Dermis microvascular lymphatic vessel endothelial cell (primary cell): ENCODE data around the gene TSPAN3. TPM values are rescaled to one million over a fixed set of nuclear protein-coding genes. Genes with fewer than 3 reads are reported as not detected.

ENCODE experiments used
- DNase-seq, 2 donors: peaks; one replicate each; pipeline versions ENCODE4 v3.0.0 to v3.0.0-alpha.2; 2010; ENCODE audit warnings: low read depth in 2 of 2
- total RNA-seq: library from RNA; depleted of rRNA; stranded (reverse); fragments of >200 nt; gene quantifications from 2 replicates; pipeline ENCODE4 v1.2.1, GENCODE V29; 2014

TSPAN3 gene
- total RNA-seq, 1 donor from 2014 or later, result 195 TPM

DNA sequence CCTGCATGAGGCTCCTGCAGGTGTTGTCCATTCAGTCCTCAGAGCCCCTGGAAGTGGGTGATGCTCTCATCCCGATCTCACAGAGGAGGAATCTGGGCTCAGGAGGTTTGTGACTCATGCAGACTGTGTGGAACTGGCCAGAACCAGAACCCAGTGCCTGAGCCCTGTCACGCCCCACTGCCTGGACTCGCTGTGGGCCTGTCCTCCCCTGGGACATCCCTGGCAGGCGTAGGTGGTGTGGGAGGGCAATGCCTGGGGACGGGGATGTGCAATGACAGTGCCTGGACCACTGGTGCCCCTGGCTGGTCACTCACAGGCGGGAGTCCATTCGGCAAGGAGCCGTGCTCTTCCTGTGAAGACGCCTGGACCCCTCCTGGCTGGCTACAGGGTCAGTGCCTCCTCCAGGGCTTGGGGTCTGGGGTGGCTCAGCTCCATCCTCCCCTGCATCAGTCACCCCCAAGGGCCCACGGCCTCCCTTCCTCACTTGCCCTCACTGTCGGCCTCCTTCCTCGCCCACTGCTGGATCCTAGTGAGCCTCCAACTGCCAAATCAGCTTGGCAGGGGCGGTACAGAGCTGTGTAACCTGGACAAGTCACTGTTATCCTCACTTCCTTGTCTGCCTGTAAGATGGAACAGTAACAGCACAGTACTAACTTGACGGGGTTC lies 61.1 kb downstream of the TSPAN3 start:
- no peak for DNase-seq

DNA sequence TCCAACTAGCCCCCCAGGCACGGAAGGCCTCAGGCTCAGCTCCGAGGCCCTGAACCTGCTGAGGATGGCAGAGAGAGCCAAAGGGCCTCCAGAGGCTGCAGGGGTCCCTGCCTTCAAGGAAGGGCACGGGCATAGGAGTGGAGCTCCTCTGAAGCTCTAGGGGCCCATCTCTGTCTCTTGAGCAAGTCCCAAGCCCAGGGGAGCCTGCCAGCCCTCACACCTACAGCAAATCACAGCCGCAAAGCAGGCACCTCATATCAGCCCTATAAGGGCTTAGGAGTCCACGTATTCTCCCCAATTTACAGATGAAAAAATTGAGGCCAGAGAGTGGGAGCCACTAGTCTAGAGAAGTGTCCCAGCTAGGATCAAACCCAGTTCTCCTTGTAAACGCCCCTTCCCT lies 61.7 kb downstream of the TSPAN3 start:
- no peak for DNase-seq

GRCh38 chr15:77004189-77004588 lies 66.7 kb downstream of the TSPAN3 start:
- peak; percentile 14 to 30 for DNase-seq

- no peak for DNase-seq
Measured at GRCh38 chr15:77002954-77003912, 67.7 kb downstream of the TSPAN3 start.

GRCh38 chr15:77002436-77002835 lies 68.5 kb downstream of the TSPAN3 start:
- no peak for DNase-seq

GRCh38 chr15:77001966-77002365 lies 68.9 kb downstream of the TSPAN3 start:
- no peak for DNase-seq

- no peak for DNase-seq
Measured at GRCh38 chr15:77001351-77001750, 69.6 kb downstream of the TSPAN3 start.

DNA sequence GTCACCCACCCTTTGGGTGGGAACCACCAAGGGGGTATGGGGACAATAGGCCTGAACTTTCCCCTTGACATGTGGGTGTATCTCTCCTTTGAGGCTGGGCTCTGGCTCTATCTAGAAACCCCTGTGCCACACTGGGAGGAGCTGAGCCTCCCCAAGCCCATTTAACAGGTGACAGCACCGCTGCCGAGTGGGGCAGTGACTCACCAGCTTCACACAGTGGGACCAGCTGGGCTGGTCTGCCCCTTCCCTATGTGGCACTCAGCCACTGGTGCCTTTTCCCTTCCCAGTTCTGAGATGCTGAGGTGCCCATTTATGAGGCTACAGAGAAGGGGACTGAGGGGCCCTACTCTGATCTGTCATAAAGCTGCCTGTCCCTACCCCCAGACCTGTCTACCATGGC lies 70.9 kb downstream of the TSPAN3 start:
- no peak for DNase-seq

DNA sequence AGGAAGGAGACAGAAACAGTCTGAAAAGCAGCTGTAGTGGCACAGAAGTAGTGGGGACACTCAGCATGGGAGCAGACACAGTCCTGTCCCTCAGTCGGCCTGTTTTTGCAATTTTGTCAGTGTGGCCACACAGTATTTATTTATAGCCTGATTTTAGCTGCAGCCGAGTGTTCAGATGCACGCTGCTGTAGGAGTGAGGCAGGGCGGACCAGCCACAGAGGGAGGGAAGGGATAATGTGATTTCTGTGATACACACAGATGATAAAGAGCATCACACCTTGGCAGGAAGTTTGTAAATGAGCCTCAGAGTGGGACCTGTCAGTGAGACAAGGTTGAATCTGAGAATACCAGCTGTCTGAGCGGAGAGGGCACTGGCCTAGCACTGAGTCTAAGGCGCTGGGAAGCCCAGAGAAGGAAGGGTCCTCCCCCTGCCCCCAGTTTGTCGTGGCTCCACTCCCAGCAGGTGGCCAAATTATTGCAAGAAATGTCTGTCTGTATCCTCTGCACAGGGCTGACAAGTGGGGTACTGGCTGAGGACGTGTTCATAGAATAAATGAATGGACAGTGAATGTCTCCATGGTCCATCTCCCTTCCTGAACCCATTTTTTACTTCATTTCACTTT lies 72.1 kb downstream of the TSPAN3 start:
- no peak for DNase-seq

- DNase-seq, result peak in 1 of 2 donors; percentile 59
Measured at GRCh38 chr15:76996526-76997401, 74.1 kb downstream of the TSPAN3 start.

GRCh38 chr15:76996076-76996525 lies 74.8 kb downstream of the TSPAN3 start:
- no peak for DNase-seq

GRCh38 chr15:76994971-76995945 lies 75.7 kb downstream of the TSPAN3 start, which contains the start of gene PSTPIP1:
TSS of gene PSTPIP1 (plus strand) at chr15:76995126. CDS start at chr15:76995574, 448 bp downstream.
- no peak for DNase-seq

- no peak for DNase-seq
Measured at GRCh38 chr15:76994496-76994895, 76.4 kb downstream of the TSPAN3 start.

DNA sequence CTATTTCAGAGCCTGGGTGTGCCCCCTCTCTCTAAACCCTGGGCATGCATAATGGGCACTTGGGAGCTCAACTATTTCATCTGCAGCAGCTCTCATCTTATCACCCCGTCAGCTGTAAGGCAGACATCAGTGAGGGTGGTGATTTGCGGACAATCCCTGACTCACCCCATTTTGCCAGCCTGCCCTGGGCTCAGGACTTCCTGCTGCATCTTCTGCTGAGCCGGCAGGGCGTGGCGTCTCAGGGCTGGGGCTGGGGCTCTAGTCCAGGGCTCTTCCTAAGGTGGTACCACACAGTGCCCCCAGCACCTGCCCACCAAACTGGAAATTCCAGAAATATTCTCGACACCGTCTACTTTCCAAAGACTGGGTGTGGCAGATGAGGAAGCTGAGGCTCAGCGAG lies 76.9 kb downstream of the TSPAN3 start:
- DNase-seq, result no peak

DNA sequence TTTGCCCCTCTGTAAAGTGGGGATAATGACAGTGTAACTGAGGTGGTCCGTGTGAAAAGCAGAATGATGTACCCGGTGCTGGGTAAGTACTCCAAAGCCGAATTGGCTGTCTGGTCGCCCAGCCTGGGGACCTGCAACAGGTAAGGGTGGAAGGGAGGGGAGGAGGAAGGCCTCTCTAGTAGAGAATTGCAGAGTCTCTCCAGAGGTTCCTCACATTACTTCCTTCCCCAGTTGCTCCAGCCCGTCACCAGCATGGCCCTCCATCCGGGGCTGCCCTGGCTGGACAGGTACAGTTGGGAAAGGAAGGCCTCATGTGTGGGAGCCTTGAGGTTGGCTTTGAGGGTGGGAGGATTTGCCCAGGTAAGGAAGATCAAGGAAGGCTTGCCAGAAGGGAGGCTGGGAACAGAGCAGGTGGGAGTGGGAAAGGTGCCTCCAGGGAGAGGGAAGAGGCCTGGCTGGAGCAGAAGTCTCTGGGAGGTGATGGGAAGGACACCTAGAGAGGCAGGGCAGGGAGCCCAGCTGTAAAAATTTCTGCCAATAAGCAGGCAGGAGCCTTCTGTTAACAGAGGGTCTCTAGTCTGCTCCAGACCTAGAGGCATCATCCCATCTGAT lies 77.7 kb downstream of the TSPAN3 start:
- no peak for DNase-seq

- no peak for DNase-seq
Measured at GRCh38 chr15:76991741-76992645, 78.9 kb downstream of the TSPAN3 start.
